ENCODE results near the gene PLA2G6. TPM values are rescaled to one million over a fixed set of nuclear protein-coding genes. Genes with fewer than 3 reads are reported as not detected.

Gene PLA2G6
- total and polyA plus RNA-seq, 9 of the 15 experiments (the other 6 are each of a cell fraction or from before 2014, with no cell fraction given): 0.11 to 12.2 (median 9.7) TPM

DNA sequence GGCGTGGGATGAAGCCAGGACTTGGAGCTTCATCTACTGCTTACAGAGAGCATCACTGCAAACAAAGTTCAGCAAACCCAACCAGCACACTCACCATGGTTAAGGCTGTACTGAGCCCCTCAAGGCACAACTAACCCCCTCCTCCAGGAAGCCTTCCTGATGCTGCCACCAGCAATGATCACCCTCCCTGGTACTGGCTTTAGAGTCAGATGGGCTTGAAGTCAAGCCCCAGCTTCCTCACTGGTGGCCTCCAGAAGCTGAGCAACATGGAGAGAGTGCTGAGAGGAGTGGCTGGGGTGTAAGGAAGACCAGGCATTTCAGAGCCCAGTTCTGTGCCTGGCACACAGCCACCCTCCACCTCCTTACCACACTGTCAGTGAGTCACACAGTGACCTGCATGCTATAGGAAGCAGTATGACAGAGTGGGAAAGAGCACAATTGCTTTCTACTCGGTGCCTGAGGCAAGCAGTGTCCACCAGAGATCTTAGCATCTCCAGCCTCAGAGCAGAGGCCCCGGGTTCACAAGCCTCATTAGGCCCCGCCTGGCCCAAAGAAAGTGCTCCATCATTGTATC lies 46.4 kb downstream of the PLA2G6 start (continued):
- TF ChIP-seq ARID3A (IDR thresholded peaks at IDR 0.05; ENCODE audit: borderline replicate concordance, low read depth, low read length): no peak
- peak; percentile 47; the same call in 1 of the 2 replicates for TF ChIP-seq NFIC (IDR thresholded peaks at IDR 0.05)
- TF ChIP-seq MCM7 (IDR thresholded peaks at IDR 0.05): no peak

DNA sequence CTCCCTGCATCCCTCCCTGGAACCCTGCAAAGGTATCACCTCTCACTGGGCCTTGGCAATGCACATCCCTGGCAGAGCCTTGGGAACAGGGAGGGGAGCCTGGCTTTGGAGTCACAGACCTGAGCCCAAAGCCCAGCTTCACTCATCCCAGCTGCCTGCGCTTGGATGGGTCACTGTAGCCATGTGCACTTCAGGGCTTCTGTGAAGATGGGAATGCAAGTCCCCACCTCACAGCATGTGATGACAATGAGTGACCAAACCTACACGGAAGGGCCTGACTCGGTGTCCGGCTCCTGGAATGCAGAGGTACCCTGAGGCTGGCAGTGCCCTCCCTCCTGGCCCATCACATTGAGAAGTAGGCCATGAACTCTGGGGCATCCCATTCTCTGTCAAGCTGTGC lies 48.3 kb downstream of the PLA2G6 start:
- H3K9me3 ChIP-seq (replicated peaks; ENCODE audit: control insufficient read depth, insufficient read depth, low read depth, low read length): no peaks in the 10 kb centered on the region
- 58% methylated on average over 2 of the region's 4 CpGs for WGBS (ENCODE audit: insufficient coverage, low coverage, missing lambda C conversion rate)
- no peaks in the 10 kb centered on the region for H3K79me2 ChIP-seq (ENCODE audit: control insufficient read depth, insufficient read depth, low read length)
- H3K27ac ChIP-seq (ENCODE audit: extremely low read depth, low read depth, low read length): no peak overlapping the region
- FAIRE-seq (no peak), ATAC-seq (no peak), DNase-seq (ENCODE audit: extremely low read depth in 1 of 4, low spot score in 3 of 4) (no peak)
- H3K36me3 ChIP-seq (ENCODE audit: control insufficient read depth, insufficient read depth, low read length): no peaks in the 10 kb centered on the region
- BruUV-seq (replicated peaks): no TSS peak
- no peak overlapping the region for H2AFZ ChIP-seq (ENCODE audit: low read depth, low read length)
- H3K9me1 ChIP-seq (ENCODE audit: control insufficient read depth, insufficient read depth, low read length): no peaks in the 10 kb centered on the region
- H3K4me3 ChIP-seq: no peak overlapping the region
- POLR2A ChIA-PET: no interaction called here
- CTCF ChIA-PET (ENCODE audit: low intra/inter-chr PET ratio): no interaction called here
- H3K4me1 ChIP-seq (replicated peaks in 1 of 2; ENCODE audit: control insufficient read depth in 2 of 2, insufficient read depth in 2 of 2, low read length in 2 of 2): peaks cover 0 to 12% of the 10 kb centered on the region in 2 experiments; a peak in 3 of 5 replicates
- no peak overlapping the region for H3K4me2 ChIP-seq (ENCODE audit: insufficient read depth, low read length)
- H3K27me3 ChIP-seq (ENCODE audit: control insufficient read depth in 2 of 2, insufficient read depth in 2 of 2, low read length in 2 of 2): no peaks in the 10 kb centered on the region
- intact Hi-C loops (cut with micrococcal nuclease): no loop called here
- no peak overlapping the region for H3K9ac ChIP-seq (ENCODE audit: insufficient read depth in 1 of 2, low read depth in 2 of 2, low read length in 2 of 2)
- no peaks in the 10 kb centered on the region for H4K20me1 ChIP-seq (replicated peaks; ENCODE audit: control insufficient read depth, insufficient read depth, low read length)
- in situ Hi-C loops (cut with MboI): no loop called here
- TF ChIP-seq BCL6 (CRISPR knock-in tag; IDR thresholded peaks at IDR 0.05) (no peak), WHSC1 (IDR thresholded peaks at IDR 0.05; ENCODE audit: low read length) (no peak), POU5F1 (IDR thresholded peaks at IDR 0.05; ENCODE audit: borderline replicate concordance, low read depth, low read length, partially characterized antibody) (no peak), ZNF184 (CRISPR knock-in tag; IDR thresholded peaks at IDR 0.05) (no peak), MYC (IDR thresholded peaks at IDR 0.05; ENCODE audit: low read depth, low read length) (no peak), MYC (CRISPR knock-in tag; IDR thresholded peaks at IDR 0.05; ENCODE audit: borderline replicate concordance, low read depth) (no peak), FOXP1 (CRISPR knock-in tag; IDR thresholded peaks at IDR 0.05) (no peak), ZNF584 (CRISPR knock-in tag; IDR thresholded peaks at IDR 0.05; ENCODE audit: low read depth) (no peak), MIER1 (IDR thresholded peaks at IDR 0.05; ENCODE audit: low read depth) (no peak), FOXJ3 (CRISPR knock-in tag; IDR thresholded peaks at IDR 0.05) (no peak), TCF7L2 (IDR thresholded peaks at IDR 0.05; ENCODE audit: low read depth, low read length) (no peak)
- TF ChIP-seq, protein P1, sequence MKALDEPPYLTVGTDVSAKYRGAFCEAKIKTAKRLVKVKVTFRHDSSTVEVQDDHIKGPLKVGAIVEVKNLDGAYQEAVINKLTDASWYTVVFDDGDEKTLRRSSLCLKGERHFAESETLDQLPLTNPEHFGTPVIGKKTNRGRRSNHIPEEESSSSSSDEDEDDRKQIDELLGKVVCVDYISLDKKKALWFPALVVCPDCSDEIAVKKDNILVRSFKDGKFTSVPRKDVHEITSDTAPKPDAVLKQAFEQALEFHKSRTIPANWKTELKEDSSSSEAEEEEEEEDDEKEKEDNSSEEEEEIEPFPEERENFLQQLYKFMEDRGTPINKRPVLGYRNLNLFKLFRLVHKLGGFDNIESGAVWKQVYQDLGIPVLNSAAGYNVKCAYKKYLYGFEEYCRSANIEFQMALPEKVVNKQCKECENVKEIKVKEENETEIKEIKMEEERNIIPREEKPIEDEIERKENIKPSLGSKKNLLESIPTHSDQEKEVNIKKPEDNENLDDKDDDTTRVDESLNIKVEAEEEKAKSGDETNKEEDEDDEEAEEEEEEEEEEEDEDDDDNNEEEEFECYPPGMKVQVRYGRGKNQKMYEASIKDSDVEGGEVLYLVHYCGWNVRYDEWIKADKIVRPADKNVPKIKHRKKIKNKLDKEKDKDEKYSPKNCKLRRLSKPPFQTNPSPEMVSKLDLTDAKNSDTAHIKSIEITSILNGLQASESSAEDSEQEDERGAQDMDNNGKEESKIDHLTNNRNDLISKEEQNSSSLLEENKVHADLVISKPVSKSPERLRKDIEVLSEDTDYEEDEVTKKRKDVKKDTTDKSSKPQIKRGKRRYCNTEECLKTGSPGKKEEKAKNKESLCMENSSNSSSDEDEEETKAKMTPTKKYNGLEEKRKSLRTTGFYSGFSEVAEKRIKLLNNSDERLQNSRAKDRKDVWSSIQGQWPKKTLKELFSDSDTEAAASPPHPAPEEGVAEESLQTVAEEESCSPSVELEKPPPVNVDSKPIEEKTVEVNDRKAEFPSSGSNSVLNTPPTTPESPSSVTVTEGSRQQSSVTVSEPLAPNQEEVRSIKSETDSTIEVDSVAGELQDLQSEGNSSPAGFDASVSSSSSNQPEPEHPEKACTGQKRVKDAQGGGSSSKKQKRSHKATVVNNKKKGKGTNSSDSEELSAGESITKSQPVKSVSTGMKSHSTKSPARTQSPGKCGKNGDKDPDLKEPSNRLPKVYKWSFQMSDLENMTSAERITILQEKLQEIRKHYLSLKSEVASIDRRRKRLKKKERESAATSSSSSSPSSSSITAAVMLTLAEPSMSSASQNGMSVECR (CRISPR knock-in tag; IDR thresholded peaks at IDR 0.05): no peak
- TF ChIP-seq, protein P2, sequence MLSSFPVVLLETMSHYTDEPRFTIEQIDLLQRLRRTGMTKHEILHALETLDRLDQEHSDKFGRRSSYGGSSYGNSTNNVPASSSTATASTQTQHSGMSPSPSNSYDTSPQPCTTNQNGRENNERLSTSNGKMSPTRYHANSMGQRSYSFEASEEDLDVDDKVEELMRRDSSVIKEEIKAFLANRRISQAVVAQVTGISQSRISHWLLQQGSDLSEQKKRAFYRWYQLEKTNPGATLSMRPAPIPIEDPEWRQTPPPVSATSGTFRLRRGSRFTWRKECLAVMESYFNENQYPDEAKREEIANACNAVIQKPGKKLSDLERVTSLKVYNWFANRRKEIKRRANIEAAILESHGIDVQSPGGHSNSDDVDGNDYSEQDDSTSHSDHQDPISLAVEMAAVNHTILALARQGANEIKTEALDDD (IDR thresholded peaks at IDR 0.05): no peak

Data from K562 (cell line).